HL-60 (cell line): ENCODE measurements around the gene EXO5.
"Not testable (repeated sequence)": the region's sequence is repeated elsewhere in the genome, so short reads cannot be mapped to it uniquely, and the experiment has no call there.

Source experiments
- CTCF ChIP-seq: IDR thresholded peaks from one replicate; pipeline ENCODE4 v1.5.1; 2011; ENCODE audit warnings: low read length, control low read depth, inconsistent platforms; ENCODE audit not compliant: insufficient read depth
- POLR2AphosphoS5 ChIP-seq: IDR thresholded peaks from 2 replicates; pipeline ENCODE4 v1.6.1; 2012; ENCODE audit warnings: low read depth
- SPI1 ChIP-seq: IDR thresholded peaks from 2 replicates; pipeline ENCODE4 v1.6.1; 2012; ENCODE audit warnings: low read depth, mild to moderate bottlenecking, borderline replicate concordance

GRCh38 chr1:40558241-40558640 lies 49.7 kb downstream of the EXO5 start:
- not testable (repeated sequence) for TF ChIP-seq POLR2AphosphoS5, CTCF, SPI1
